Natural killer cell (primary cell): ENCODE results near the gene ROS1. TPM values are rescaled to one million over a fixed set of nuclear protein-coding genes. Genes with fewer than 3 reads are reported as not detected.

Source experiments
- ATAC-seq, 3 donors: fragments of 150-1000 bp in 2 of 3; fragments of 200-7000 bp in 1 of 3; cut with Tn5 transposase; 1 replicate in 1 of 3; 2 replicates in 2 of 3; pipeline ENCODE4 v1.10.0; 2021; ENCODE audit warnings: mild to moderate bottlenecking in 2 of 3, moderate library complexity in 2 of 3
- DNase-seq, 2 donors: peaks; one replicate each; pipeline versions ENCODE4 v3.0.0 to v3.0.0-alpha.2; 2013 to 2021; ENCODE audit warnings: mixed read lengths in 1 of 2
- H3K27ac ChIP-seq: one replicate; pipeline ENCODE4 v1.5.1; 2013; ENCODE audit warnings: mild to moderate bottlenecking, low read length
- H3K27me3 ChIP-seq: one replicate; pipeline ENCODE4 v1.6.1; 2013; ENCODE audit warnings: low read length; ENCODE audit not compliant: control insufficient read depth, insufficient read depth
- H3K36me3 ChIP-seq: one replicate; pipeline ENCODE4 v1.6.1; 2013; ENCODE audit warnings: low read length; ENCODE audit not compliant: control insufficient read depth, insufficient read depth
- H3K4me1 ChIP-seq: one replicate; pipeline ENCODE4 v1.6.1; 2013; ENCODE audit warnings: low read length; ENCODE audit not compliant: control insufficient read depth, insufficient read depth
- H3K4me3 ChIP-seq: one replicate; pipeline ENCODE4 v1.5.1; 2013; ENCODE audit warnings: low read length
- H3K9me3 ChIP-seq: one replicate; pipeline ENCODE4 v1.6.1; 2013; ENCODE audit warnings: low read length; ENCODE audit not compliant: control insufficient read depth, insufficient read depth
- H3K27ac Mint-ChIP-seq, 2 donors: one replicate each; pipeline ENCODE4 v1.8.0; 2022; ENCODE audit warnings: mild to moderate bottlenecking in 2 of 2, mixed read lengths in 2 of 2, moderate library complexity in 1 of 2
- H3K27me3 Mint-ChIP-seq, 2 donors: one replicate each; pipeline ENCODE4 v1.8.0; 2022; ENCODE audit warnings: low read depth in 2 of 2, mixed read lengths in 2 of 2
- H3K36me3 Mint-ChIP-seq: one replicate; pipeline ENCODE4 v1.8.0; 2022; ENCODE audit warnings: mixed read lengths
- H3K4me1 Mint-ChIP-seq, 2 donors: one replicate each; pipeline ENCODE4 v1.8.0; 2022; ENCODE audit warnings: mixed read lengths in 2 of 2
- H3K4me3 Mint-ChIP-seq: one replicate; pipeline ENCODE4 v1.8.0; 2022; ENCODE audit warnings: mild to moderate bottlenecking, moderate library complexity, mixed read lengths
- H3K9me3 Mint-ChIP-seq, 2 donors: one replicate each; pipeline ENCODE4 v1.8.0; 2022; ENCODE audit warnings: mixed read lengths in 2 of 2
- CTCF ChIP-seq: fragments of 200-600 bp; IDR thresholded peaks from one replicate; pipeline ENCODE4 v1.8.0; 2022; ENCODE audit warnings: antibody characterized with exemption
- WGBS: methylation state at CpG from one replicate; pipeline ENCODE4 v1.1.7; 2013; ENCODE audit warnings: missing lambda C conversion rate; ENCODE audit not compliant: insufficient coverage; 5-methylcytosine and 5-hydroxymethylcytosine counted together
- intact Hi-C: fragments of 100-400 bp; cut with micrococcal nuclease; formaldehyde crosslinking; loops from one replicate; pipeline ENCODE4 v1.14.2; 2022
- total RNA-seq, 4 donors: library from RNA; stranded (reverse); fragments of 120-200 nt in 1 of 4; gene quantifications; one replicate each; pipeline versions ENCODE4 v1.2.3 to v1.2.4, GENCODE V29; 2013 to 2022

ROS1 gene
- total RNA-seq, 3 donors from 2014 or later (not counting 1 experiment from before 2014, with no cell fraction given) = not detected

- H3K27ac ChIP-seq = no peak overlapping the region
- Mint-ChIP-seq H3K4me1 (no peaks in the 10 kb centered on the region), H3K27me3 (peaks cover 9 to 28% of the 10 kb centered on the region in 2 donors), H3K36me3 (no peaks in the 10 kb centered on the region), H3K27ac (no peak overlapping the region), H3K4me3 (no peak overlapping the region), H3K9me3 (no peaks in the 10 kb centered on the region)
- no peak overlapping the region for H3K4me3 ChIP-seq
- H3K9me3 ChIP-seq = no peaks in the 10 kb centered on the region
- H3K27me3 ChIP-seq = peaks cover 4% of the 10 kb centered on the region
- no peaks in the 10 kb centered on the region for H3K36me3 ChIP-seq
- ATAC-seq = no peak
- intact Hi-C loops = no loop called here
- no peak for DNase-seq
- WGBS = 100% methylated on average over 1 of the region's 2 CpGs
- TF ChIP-seq CTCF = no peak
- no peaks in the 10 kb centered on the region for H3K4me1 ChIP-seq
Measured at GRCh38 chr6:117393045-117393444, 32.7 kb downstream of the ROS1 start.

GRCh38 chr6:117391874-117392583, 33.7 kb downstream of the ROS1 start:
- no peak overlapping the region for H3K4me3 ChIP-seq
- H3K36me3 Mint-ChIP-seq = no peaks in the 10 kb centered on the region
- no peak overlapping the region for H3K4me3 Mint-ChIP-seq
- no peaks in the 10 kb centered on the region for H3K9me3 Mint-ChIP-seq
- H3K27me3 ChIP-seq = peaks cover 6% of the 10 kb centered on the region
- no peaks in the 10 kb centered on the region for H3K9me3 ChIP-seq
- H3K4me1 Mint-ChIP-seq = no peaks in the 10 kb centered on the region
- no peak overlapping the region for H3K27ac ChIP-seq
- 100% methylated on average over 2 of the region's 3 CpGs for WGBS
- H3K27me3 Mint-ChIP-seq = peaks cover 8 to 32% of the 10 kb centered on the region in 2 donors
- ATAC-seq (no peak), DNase-seq (no peak)
- no peak for TF ChIP-seq CTCF
- H3K27ac Mint-ChIP-seq = no peak overlapping the region
- intact Hi-C loops = no loop called here
- H3K4me1 ChIP-seq = no peaks in the 10 kb centered on the region
- H3K36me3 ChIP-seq = no peaks in the 10 kb centered on the region

- ATAC-seq (no peak), DNase-seq (no peak)
- H3K27ac Mint-ChIP-seq = no peak overlapping the region
- TF ChIP-seq CTCF = no peak
- H3K4me3 ChIP-seq = no peak overlapping the region
- no peak overlapping the region for H3K4me3 Mint-ChIP-seq
- H3K9me3 Mint-ChIP-seq = no peaks in the 10 kb centered on the region
- H3K36me3 Mint-ChIP-seq = no peaks in the 10 kb centered on the region
- H3K4me1 Mint-ChIP-seq = no peaks in the 10 kb centered on the region
- 91% methylated on average over 10 of the region's 11 CpGs for WGBS
- peaks cover 2% of the 10 kb centered on the region for H3K27me3 ChIP-seq
- no peaks in the 10 kb centered on the region for H3K4me1 ChIP-seq
- intact Hi-C loops = no loop called here
- peaks cover 15 to 39% of the 10 kb centered on the region in 2 donors for H3K27me3 Mint-ChIP-seq
- H3K9me3 ChIP-seq = no peaks in the 10 kb centered on the region
- no peak overlapping the region for H3K27ac ChIP-seq
- no peaks in the 10 kb centered on the region for H3K36me3 ChIP-seq
Measured at GRCh38 chr6:117389227-117390057, 36.3 kb downstream of the ROS1 start.
